Activated CD8-positive, alpha-beta memory T cell treated with anti-CD3 and anti-CD28 coated beads for 36 hours (primary cell): ENCODE data around the gene CSNK1D. TPM values are rescaled to one million over a fixed set of nuclear protein-coding genes. Genes with fewer than 3 reads are reported as not detected.

Experiments
- CTCF ChIA-PET: fragments of 350-600 bp; sonication (Branson Sonifier 250); formaldehyde crosslinking; loops from one replicate; lab custom pipeline; 2021; ENCODE audit warnings: antibody characterized with exemption; lab: Charles Lee
- POLR2A ChIA-PET: fragments of 350-600 bp; sonication (Branson Sonifier 250); formaldehyde crosslinking; loops from one replicate; lab custom pipeline; 2021; ENCODE audit warnings: antibody characterized with exemption; lab: Charles Lee
- total RNA-seq, 2 experiments: library from RNA; stranded (reverse); gene quantifications; one replicate each; pipeline ENCODE4 v1.2.3, GENCODE V29; 2021

CSNK1D gene
- total RNA-seq, 2 experiments from 2014 or later, result 128 to 129 TPM

DNA sequence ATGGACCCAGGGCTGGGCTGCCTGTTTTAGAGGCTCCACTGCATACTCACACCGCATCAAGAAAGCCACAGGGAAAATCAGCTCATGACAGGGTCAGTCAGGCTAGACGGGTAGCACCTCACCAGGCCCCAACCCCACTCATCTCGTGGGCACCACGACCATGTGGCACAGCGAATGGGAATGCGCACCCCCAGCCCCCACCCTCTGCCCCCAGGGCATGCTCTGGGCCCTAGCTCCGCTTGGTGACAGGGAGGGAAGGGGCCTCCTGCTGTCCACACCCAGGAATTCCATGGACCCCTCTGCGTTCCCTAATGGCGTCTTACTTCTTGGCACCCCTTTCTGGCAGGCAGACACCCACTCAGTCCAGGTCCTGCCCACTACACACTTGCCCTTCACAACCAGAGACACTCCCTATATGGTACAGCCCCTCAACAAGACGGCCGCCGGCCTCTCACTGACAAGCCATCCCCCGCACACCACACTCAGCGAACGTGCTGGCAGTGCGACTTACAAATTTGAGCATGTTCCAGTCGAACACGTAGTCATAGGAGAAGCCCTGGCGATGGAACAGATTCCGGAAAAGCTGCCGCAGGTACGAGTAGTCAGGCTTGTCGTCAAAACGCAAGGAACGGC is 22.5 kb downstream of the CSNK1D start:
- POLR2A ChIA-PET, result interaction anchor here (0.8 kb wide), 2 partner anchors 9 to 46 kb away, joined by 3 to 5 read pairs; no protein-coding TSS in a partner anchor
- CTCF ChIA-PET, result interaction anchor here (0.9 kb wide), 2 partner anchors 11 to 70 kb away, joined by 3 to 4 read pairs; no protein-coding TSS in a partner anchor

DNA sequence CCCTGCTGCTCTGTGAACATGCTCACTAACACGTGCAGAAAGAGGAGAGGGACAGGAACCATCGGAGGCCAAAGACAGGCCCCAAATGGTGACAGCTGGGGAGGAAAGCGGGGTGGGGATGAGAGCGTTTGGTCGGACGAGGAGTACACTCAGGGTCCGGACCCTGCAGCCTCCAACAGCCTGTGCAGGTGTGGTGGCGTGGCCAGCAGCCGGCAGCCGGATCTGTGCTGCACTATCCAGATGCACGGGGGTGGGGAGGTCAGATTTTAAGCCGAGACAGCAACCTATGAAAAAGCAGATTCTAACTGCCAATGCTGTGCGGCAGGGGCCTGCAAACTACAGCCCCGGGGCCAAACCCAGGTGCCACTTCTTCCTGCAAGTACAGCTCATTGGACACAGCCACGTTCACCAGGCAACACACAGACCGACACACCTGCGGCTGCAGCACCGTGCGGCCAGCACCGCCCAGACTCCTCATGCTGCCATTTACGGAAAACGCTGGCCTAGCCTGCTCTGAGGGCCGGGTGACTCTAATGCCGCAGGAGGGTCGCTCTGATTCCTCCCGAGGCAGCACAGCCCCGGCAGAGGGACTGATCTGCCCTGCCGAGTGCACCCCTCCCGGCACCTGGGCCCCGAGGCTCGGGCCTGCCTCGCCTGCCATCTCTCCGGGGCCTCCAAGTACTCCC is 23.5 kb downstream of the CSNK1D start:
- CTCF ChIA-PET, result interaction anchor here (0.9 kb wide), 2 partner anchors 12 to 71 kb away, joined by 3 to 4 read pairs; no protein-coding TSS in a partner anchor
- POLR2A ChIA-PET, result interaction anchor here (0.8 kb wide), 1 partner anchor 47 kb away, joined by 5 read pairs; no protein-coding TSS in a partner anchor

DNA sequence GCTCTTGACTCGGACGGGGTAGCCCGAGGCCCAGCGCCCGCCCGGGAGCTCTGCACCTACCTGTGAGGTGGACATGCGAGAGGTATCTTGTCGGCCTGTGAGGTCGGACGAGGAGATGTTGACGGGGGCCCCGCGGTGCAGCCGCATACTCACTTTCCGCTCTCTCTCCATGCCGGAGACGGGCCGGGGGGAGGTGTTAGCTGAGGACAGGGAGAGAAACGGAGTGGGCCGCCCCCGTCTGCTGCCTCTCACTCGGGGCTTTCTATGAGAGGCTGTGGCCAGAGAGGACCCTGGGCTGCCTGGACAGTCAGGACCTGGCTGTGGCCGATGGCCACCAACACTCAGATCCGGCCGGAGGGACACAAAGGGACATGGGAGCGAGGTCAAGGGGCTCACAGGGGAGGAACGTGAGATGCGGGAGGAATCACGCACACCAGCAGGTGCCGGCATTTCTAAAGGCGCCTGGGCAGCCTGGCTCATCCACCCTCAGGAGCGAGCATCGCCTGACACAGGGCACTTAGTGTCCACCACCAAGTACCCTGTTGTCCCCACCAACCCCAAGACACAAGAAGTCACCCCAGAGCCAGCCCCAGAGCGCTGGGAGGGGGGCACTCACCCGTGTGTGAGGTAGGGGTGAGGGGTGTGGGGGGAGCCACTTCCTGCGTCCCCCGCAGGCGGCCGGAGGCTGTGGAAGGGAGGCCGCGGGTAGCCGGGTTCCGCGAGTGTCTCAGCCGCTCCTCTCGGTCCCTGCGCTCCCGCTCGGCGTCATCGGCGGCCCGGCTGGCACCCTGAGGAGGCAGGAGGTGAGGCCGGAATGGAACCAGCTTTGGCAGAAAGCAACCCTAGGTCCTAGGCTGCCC is 24.5 kb downstream of the CSNK1D start:
- POLR2A ChIA-PET, result no interaction called here
- CTCF ChIA-PET, result no interaction called here

DNA sequence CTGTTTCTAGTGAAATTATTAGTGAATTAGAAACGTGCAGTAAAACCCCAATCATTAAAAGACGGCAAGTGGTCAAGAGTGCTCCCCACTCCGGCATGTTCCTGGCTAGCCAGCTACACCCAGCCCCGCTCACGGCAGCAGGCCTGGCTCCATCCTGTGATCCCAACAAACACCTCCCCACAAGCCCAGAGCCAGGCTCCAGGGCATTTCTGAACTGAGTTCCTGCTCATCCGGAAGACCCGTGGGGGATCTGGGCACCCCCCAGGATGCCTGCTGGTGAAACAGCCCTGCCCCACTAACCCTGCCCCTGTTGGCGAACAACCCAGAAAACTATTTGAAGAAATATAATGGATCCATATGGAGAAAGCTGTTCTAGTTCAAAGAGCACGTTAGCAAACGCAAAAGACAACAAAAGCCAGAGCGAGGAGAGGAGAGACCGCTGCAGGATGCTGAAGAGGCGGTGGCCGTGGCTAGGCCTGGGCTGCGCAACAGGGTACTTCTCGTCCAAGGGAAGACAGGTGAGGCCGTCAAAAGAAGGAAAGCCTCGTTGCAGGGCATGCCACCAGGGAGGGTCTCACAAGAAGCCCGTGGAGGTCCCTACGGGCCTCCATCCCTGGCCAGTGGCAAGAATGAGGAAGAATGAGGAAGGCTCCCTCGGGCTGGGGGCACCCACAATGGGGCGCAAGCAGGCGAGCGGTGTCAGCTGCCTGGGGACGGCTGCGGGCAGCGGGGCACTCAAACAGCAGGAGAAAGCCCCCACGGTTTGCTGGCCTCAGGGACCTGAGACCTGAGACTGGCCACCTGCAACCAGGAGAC is 25.4 kb downstream of the CSNK1D start:
- ChIA-PET POLR2A (no interaction called here), CTCF (no interaction called here)

DNA sequence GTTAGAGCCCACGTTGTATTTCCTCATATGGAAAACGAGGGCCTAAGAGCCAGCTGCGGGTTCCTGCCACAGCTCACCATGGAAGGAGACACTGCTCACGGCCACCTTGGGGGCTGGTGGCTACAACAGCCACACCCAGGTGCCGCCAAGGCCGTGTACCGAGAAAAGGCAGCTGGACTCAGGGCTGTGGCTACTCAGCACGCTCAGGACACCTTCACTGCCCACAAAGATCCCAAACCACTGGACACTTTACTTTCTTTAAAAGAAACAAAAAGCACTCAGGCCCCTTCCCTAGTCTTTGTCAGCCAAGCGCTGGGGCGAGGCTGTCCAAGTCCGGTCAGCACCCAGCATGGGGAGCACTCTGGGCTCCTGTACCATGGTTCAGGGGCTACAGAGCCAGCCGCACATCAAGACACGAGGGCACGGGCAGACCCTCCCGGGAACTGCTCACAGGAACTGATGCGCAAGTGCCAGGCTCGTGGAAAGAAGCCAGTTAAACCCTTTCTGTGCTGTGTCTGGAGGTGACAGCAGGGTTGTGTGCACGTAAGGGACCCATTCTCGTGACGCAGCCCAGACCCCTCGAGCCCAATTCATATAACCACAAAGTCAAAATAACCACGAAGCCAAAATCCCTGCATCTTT is 26.2 kb downstream of the CSNK1D start:
- ChIA-PET CTCF (interaction anchor here (1.0 kb wide), 1 partner anchor 11 kb away, joined by 3 read pairs; no protein-coding TSS in a partner anchor), POLR2A (interaction anchor here (1.1 kb wide), 1 partner anchor 28 kb away, joined by 3 read pairs; no protein-coding TSS in a partner anchor)

DNA sequence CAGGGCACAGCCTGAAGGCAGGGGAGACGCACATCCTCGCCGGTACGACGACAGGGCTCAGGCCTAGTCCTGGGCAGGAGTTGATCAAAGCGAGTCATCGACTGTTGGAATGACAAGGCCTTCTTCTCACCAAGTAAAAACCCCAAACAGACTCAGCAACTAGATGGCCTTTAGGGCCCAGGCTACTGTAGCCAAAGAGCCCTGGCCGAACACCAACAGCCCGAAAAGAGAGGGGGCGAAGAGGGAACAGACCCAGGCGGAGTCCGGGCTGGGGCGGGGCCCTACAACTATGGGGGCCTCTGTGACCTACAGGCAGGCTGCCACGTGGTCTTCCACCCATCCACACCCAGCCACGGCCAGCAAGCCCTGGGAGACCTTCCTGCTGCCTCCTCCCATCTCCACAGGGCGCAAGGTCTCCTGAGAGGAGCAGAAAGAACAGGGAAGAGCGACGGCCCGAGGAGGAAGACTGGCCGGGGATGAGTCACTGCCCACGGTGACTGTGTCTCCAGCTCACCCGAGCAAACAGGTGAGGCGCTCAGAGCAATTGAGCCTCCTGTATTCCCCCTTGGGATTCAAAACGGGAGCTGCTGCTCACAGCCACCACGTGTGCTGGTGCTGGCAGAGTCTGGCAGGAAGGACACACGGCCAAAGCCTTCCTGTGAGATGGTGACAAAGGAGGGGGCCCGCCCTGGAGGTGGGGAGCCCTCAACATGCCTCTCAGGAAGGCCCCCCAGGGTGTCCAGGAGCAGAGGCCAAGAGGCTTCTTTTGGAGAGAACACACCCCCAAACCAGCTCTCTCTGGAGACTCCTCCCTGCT is 26.9 kb downstream of the CSNK1D start:
- CTCF ChIA-PET, result interaction anchor here (1.0 to 1.5 kb wide), 3 partner anchors 10 to 29 kb away, joined by 3 read pairs; no protein-coding TSS in a partner anchor
- POLR2A ChIA-PET, result interaction anchor here (1.1 kb wide), 1 partner anchor 28 kb away, joined by 3 read pairs; no protein-coding TSS in a partner anchor

DNA sequence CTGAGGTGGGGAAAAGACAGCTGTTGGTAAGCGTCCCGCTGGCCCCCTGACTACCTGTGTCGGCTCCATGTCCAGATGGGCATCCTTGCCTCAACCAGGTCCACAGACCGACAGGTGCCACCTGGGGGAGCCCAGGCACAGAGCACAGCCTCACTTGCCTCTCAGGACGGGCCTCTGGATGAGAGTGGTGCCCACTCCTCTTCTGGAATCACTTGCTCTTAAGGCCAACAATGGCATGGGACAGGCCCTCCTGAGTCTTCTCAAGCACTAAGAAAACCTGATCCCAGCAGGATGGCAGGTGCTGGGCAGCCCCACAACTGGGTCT is 27.5 kb downstream of the CSNK1D start:
- ChIA-PET CTCF (interaction anchor here (1.1 to 1.5 kb wide), 2 partner anchors 10 to 30 kb away, joined by 3 read pairs; no protein-coding TSS in a partner anchor), POLR2A (no interaction called here)

DNA sequence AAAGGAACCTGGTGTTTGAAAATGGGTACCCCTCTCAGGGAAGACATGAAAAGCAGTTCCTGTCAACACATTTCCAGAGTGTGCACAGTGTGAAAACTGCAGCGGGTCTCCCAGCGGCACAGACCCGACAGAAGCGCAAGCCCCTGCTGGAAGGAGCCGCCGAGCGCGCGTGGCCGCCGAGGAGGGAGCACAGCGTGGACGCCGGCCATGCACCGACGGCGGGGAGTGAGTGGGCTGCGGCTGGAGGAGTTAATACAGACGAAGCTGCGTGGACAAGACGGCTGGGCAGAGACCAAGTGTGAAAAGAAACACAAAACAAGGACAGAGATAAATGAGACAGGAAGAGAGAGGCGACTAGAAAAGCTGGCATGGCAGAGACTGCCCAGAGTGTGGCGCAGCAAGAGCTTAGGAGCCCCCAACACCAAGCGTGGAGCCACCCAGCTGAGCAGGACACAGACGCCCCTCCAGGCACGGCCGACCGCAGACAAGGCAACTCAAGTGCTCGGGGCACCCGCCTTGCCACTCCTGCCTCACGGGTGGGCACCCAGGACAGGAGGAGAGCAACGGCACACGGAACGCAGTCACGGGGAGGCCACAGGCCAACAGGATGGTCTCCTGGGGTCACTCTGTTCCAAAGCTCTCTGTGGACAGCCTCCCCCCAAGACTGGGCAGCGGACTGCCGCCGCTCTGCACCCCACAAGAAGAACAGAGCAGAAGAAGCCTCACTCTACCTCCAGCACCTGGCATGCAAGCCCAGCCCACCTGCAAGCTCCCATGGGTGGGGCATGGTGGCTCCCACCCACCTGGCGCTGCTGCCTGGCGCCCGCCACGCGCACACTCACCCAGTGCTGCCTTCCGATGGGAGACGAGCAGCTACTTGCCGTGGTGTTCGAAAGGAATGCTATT is 28.1 kb downstream of the CSNK1D start:
- ChIA-PET POLR2A (interaction anchor here (0.6 to 1.0 kb wide), 2 partner anchors 19 to 60 kb away, joined by 3 read pairs; no protein-coding TSS in a partner anchor), CTCF (interaction anchor here (1.1 to 1.5 kb wide), 2 partner anchors 9 to 30 kb away, joined by 3 read pairs; no protein-coding TSS in a partner anchor)

DNA sequence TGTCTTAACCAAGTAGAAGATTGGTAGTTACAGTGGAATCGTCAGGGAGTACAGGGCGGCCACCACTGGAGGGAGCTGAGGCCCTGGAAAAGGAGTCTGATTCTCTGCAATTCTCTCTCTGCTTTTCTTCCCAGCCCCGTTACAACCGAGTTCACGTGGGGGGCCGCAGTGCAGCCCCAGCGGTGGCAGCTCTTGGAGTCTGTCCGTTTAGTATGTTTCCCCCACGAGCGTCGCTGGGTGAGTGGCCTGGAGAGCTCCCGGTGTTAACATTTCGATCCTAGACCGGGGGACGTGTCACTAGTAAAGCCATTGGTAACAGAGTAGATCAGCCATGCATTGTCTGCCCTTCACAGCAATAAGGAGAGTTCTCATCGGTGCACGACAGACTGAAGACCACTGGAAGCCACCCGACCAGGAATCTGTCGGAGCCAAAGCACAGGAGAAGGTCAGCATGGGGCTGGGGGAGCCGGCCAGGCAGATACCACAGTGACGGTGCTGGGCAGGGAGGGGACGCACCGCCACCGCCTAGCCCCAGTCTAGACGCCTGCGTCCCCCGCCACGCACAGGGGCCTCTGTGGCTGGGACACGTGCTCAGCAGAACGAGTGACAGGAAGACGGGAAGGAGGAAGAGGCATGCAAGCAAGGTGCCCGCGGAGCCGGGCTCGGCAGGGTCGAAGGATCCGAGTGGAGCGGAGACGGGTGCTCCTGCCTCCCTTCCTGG is 28.9 kb downstream of the CSNK1D start:
- ChIA-PET CTCF (interaction anchor here (1.0 to 1.5 kb wide), 4 partner anchors 8 to 73 kb away, joined by 3 read pairs; partner anchors contain the start of gene CD7), POLR2A (interaction anchor here (0.6 to 1.0 kb wide), 2 partner anchors 20 to 61 kb away, joined by 3 read pairs; no protein-coding TSS in a partner anchor)

DNA sequence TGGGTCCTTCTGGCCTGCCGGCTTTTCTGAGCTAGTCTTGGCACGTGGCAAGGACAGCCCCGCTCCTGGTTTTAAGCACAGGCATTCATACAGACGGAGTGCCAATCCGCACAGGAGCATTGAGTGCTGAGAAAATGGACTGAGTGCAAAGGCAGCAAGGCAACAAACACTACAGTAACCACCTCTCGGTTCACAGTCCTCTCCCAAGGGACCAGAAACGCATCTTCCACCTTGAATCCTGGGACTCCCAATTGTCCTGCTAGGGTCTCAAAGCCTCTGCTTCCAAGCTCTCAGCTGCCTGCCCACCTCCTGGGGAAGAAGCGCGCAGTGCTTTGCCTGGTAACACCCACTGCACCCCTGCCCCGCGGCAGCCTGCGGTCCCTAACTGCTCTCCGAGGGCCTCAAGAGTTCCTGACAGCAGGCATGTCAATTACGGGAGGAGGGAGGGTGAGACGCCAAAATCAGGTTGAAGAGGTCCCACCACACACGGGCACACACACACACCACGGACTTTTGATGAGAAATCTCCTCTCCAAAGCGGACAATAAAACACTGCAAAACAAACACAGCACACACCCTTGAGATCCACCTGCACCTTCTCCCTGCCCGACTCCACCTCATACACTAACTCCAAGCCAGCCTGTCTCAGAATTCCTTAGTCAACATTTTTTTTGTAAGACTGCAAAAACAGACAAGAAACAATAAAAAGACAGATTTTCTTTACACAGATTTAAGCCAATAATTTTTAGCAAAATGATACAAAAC is 29.7 kb downstream of the CSNK1D start:
- CTCF ChIA-PET, result interaction anchor here (1.0 to 2.0 kb wide), 6 partner anchors 7 to 78 kb away, joined by 3 to 7 read pairs (median 3); partner anchors contain the start of gene CD7

DNA sequence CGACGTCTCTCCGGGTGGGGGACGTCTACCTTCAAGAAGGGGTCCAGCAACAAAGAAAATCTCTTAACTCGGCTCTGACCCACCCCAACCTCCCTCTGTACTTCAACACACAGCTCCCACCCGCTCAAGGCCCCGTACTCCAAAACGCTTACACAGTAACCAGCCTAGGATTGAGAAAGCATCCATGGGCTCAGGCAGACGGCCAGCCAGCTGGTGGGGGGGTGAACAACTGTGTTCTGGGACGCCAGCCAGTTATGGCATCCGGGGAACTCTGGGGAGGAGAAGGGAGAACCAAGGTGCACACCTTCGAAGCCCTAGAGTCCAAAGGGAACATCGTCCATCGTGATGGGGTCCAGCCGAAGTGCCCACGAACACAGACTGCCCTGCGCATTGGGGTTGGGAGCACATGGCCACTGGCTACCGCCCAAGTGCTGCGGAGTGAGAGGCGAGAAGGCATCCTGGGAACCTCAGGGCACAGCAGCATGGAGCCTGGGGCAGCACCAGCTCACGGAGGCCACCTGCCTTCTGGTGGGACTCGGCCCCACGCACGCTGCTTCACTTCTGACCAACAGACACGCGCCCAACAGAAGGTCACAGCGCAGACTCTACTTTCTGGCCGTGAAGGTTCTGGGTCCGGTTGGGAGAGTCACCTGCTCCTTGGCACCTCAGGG is 30.4 kb downstream of the CSNK1D start:
- CTCF ChIA-PET, result interaction anchor here (1.1 to 2.0 kb wide), 5 partner anchors 8 to 79 kb away, joined by 3 to 7 read pairs (median 4); partner anchors contain the start of gene SLC16A3
- POLR2A ChIA-PET, result interaction anchor here (0.6 to 2.0 kb wide), 5 partner anchors 8 to 74 kb away, joined by 3 to 10 read pairs (median 3); partner anchors contain the start of genes CD7 and SLC16A3

More for the DNA sequence above, 29.7 kb downstream of the CSNK1D start:
- POLR2A ChIA-PET, result interaction anchor here (1.0 kb wide), 1 partner anchor 21 kb away, joined by 3 read pairs; no protein-coding TSS in a partner anchor

DNA sequence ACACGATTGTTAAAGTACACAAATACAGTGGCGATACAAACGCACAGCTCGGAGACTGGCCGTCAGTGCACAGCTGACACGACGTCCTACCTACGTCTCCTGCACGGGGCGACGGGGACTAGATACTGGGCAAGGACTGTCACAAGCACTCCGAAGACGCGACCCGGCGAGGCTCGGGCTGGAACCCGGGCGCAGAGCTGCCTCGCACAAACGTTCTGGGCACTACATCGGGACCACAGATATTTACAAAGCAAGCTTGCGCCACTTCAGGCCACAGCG is 30.9 kb downstream of the CSNK1D start:
- POLR2A ChIA-PET, result interaction anchor here (0.6 to 2.0 kb wide), 5 partner anchors 8 to 74 kb away, joined by 3 to 10 read pairs (median 3); partner anchors contain the start of genes CD7 and SLC16A3
- CTCF ChIA-PET, result interaction anchor here (1.1 to 2.0 kb wide), 4 partner anchors 8 to 59 kb away, joined by 4 to 7 read pairs (median 4); partner anchors contain the start of gene SLC16A3

DNA sequence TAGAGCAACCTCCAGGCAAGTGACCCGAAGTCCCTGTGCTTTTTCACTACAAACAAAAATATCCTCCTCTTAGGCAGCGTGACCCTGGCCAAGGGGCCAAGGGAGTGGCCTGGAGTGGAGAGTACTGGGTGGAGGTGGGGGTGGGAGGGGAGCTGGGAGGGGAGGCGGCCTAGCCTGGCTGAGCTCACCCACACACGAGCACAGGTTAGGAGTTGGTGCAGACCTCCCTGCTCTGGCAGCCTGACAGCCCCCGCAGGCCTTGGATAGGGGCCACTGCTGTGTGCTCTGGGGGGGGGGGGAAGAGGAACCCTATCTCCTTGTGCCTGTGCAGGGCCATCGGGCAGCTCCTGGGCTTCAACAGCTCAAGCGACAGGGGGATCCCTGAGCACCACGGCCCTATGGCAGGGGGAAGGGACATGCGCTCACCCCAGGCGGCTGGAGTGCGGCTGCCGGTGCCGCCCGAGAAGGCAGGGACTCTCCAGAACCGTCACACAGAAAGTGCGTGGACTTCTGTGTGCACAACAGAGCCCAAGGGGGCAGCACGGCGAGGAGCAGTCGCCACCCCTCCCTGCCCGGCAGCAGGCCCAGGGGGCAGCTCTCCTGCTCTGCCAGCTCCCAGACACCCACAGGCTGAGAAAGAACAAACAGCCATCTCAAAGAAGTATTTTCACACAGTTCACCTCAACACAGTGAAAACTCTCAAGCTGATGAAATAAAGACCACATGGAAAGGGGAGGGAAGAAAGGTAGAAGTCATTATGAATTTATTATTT is 31.4 kb downstream of the CSNK1D start:
- ChIA-PET POLR2A (interaction anchor here (0.6 to 2.0 kb wide), 9 partner anchors 9 to 383 kb away, joined by 3 to 10 read pairs (median 3); partner anchors contain the start of genes CD7 and SLC16A3), CTCF (interaction anchor here (1.1 to 2.0 kb wide), 6 partner anchors 7 to 79 kb away, joined by 3 to 7 read pairs (median 4); partner anchors contain the start of gene SLC16A3)
